ENCODE results near the gene TMEM72.

Gene TMEM72

DNA sequence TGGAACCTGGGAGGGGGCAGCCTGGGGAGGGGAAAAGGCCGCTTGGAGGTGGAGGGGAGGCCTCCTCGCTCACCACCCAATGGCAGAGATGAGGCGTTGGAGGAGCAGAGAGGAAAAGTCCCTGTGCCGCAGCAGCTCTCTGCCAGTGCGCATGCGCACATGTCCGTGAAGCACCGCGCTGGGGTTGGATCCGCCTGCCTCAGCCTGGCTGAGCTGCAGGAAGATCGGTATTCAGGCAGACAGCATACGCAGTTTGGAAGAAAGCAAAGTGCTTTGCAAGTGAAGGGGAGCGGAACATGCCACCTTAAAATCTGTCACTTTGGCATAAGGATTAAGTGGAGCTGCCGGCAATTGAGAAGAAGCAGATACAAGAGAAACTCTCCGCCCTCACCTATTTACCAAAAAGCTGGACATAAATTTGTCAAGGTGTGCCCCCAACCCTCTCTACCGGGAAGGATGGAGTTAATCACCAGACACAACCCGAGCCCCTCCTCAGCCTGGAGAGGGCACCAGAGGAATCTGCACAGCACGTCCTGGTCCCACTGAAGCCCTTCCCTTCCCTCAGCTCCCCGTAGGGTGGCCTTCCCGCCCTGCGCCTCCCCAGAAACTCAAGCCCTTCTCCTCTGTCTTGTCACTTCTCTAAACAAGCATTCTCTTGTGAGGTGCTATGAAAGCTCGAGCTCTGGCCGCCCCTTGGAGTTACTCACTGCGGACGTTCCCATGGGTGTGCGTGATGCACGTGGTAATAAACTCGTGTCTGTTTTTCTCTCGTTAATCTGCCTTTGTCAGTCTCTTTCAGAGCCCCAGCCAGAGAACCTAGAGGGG is 32.2 kb upstream of the TMEM72 start:
- no peak overlapping the region for H3K27ac ChIP-seq (ENCODE audit: low read length)
- H3K9me3 ChIP-seq (ENCODE audit: control insufficient read depth, low read depth, low read length): no peaks in the 10 kb centered on the region
- peaks cover 10% of the 10 kb centered on the region for H3K27me3 ChIP-seq (ENCODE audit: control insufficient read depth, insufficient read depth, low read length)
- H3K4me1 ChIP-seq (ENCODE audit: control insufficient read depth, low read depth, low read length): peaks cover 10% of the 10 kb centered on the region
- H3K9ac ChIP-seq (ENCODE audit: low read length): peak overlapping the region; percentile 51
- peak overlapping the region; percentile 60 for H3K4me3 ChIP-seq (ENCODE audit: low read length)
- H3K36me3 ChIP-seq (ENCODE audit: control insufficient read depth, low read depth, low read length): no peaks in the 10 kb centered on the region

DNA sequence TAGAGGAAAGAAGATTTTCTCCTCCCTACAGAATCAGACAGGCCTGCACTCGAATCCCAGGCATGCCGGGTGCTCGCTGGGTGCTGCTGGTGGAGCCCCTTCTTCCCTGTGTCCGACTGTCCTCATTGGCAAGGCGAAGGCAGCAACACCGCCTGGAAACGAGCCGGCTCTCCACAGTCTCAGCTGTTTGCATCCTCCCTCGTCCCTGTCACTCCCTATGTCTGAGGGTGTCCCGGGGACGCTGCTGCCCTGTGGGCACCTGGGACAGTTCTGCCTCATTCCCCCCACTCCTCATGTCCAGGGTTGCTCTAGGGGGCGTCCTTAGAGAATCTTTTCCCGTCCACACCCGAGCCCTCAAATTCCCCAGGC is 31.6 kb upstream of the TMEM72 start:
- Histone ChIP-seq H3K36me3 (ENCODE audit: control insufficient read depth, low read depth, low read length) (no peaks in the 10 kb centered on the region), H3K27ac (ENCODE audit: low read length) (no peak overlapping the region), H3K4me3 (ENCODE audit: low read length) (peak overlapping the region; percentile 60), H3K4me1 (ENCODE audit: control insufficient read depth, low read depth, low read length) (peaks cover 10% of the 10 kb centered on the region), H3K9ac (ENCODE audit: low read length) (peak overlapping the region; percentile 51), H3K27me3 (ENCODE audit: control insufficient read depth, insufficient read depth, low read length) (peaks cover 10% of the 10 kb centered on the region), H3K9me3 (ENCODE audit: control insufficient read depth, low read depth, low read length) (no peaks in the 10 kb centered on the region)

DNA sequence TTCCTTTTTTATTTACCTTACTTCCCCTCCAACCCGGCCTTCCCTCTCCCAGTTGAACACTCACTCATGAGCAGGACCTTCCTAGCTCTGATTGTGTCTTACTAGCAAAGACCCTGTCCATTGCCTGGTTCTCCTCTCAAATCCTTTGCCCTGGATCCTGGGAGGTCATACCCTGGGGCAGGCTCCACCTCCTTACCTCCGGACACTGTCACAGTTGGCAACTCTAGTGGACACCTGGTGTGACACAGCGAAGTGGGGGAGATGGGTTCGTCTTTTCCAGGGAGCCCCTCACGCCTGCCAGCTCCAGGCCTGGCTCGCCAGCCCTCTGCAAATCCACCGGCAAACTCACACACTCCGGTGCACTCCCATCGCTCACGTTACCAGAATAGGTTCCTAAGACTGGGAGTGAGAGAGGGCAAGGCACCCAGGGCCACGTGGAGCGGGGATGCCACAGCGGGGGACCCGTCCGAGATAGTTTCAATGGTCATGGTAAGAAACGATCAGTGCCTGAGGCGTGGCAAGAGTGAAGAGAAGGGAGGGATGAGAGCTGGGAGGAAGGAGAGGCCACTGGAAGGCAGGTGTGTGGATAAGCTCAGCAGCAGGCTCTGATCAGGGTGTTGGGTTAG is 30.9 kb upstream of the TMEM72 start:
- no peaks in the 10 kb centered on the region for H3K36me3 ChIP-seq (ENCODE audit: control insufficient read depth, low read depth, low read length)
- no peaks in the 10 kb centered on the region for H3K9me3 ChIP-seq (ENCODE audit: control insufficient read depth, low read depth, low read length)
- no peak overlapping the region for H3K4me3 ChIP-seq (ENCODE audit: low read length)
- peaks cover 10% of the 10 kb centered on the region for H3K27me3 ChIP-seq (ENCODE audit: control insufficient read depth, insufficient read depth, low read length)
- no peak overlapping the region for H3K9ac ChIP-seq (ENCODE audit: low read length)
- peaks cover 10% of the 10 kb centered on the region for H3K4me1 ChIP-seq (ENCODE audit: control insufficient read depth, low read depth, low read length)
- H3K27ac ChIP-seq (ENCODE audit: low read length): no peak overlapping the region

DNA sequence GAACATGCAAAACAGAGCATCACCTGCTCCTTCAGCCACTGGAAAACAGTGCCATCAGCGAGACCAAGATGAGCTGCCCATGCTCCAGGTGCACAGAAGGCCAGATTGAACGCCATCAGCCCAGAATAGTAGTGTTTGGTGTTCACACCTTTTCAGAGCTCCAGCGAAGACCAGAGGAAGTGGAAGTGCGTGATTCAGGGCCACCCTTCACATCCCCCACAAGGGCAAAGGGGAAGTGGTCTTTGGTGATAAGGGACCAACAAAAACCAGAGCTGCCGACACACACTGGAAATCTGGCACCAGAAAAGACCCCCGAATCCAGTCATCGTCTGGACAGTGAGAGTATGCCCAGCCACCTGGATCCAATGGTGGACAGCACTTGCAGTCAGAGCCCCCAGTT is 29.5 kb upstream of the TMEM72 start:
- peaks cover 10% of the 10 kb centered on the region for H3K27me3 ChIP-seq (ENCODE audit: control insufficient read depth, insufficient read depth, low read length)
- H3K9ac ChIP-seq (ENCODE audit: low read length): no peak overlapping the region
- H3K36me3 ChIP-seq (ENCODE audit: control insufficient read depth, low read depth, low read length): no peaks in the 10 kb centered on the region
- H3K4me1 ChIP-seq (ENCODE audit: control insufficient read depth, low read depth, low read length): peaks cover 10% of the 10 kb centered on the region
- H3K9me3 ChIP-seq (ENCODE audit: control insufficient read depth, low read depth, low read length): no peaks in the 10 kb centered on the region
- no peak overlapping the region for H3K4me3 ChIP-seq (ENCODE audit: low read length)
- H3K27ac ChIP-seq (ENCODE audit: low read length): no peak overlapping the region

DNA sequence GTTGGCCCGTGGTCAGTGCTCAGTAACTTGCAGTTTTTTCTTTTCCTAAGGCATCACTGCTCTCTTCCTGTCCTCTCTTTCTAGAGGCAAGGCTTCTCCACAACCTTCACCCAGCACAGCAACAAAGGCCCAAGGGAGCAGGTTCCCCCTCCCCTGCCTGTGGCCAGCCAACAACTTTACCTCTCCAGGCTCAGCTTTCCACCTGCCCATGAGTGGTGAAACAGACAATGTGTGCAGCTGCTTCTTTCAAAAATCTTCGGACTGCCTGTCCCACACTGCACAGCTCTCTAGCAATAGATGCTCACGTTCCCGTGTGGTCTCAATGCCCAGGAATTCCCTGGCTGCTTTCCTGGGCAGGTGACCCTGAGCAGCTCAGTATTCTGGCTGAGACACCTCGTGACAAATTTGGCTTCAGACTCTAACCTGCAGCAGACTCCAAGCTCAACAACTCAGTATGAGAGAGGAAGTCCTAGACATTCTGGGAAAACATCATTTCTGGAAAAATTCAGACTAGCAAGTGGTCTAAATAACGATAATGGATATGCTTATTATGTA is 28.9 kb upstream of the TMEM72 start:
- H3K4me3 ChIP-seq (ENCODE audit: low read length): no peak overlapping the region
- H3K4me1 ChIP-seq (ENCODE audit: control insufficient read depth, low read depth, low read length): peaks cover 10% of the 10 kb centered on the region
- H3K9ac ChIP-seq (ENCODE audit: low read length): no peak overlapping the region
- no peaks in the 10 kb centered on the region for H3K36me3 ChIP-seq (ENCODE audit: control insufficient read depth, low read depth, low read length)
- H3K27ac ChIP-seq (ENCODE audit: low read length): no peak overlapping the region
- H3K27me3 ChIP-seq (ENCODE audit: control insufficient read depth, insufficient read depth, low read length): peaks cover 10% of the 10 kb centered on the region
- no peaks in the 10 kb centered on the region for H3K9me3 ChIP-seq (ENCODE audit: control insufficient read depth, low read depth, low read length)

DNA sequence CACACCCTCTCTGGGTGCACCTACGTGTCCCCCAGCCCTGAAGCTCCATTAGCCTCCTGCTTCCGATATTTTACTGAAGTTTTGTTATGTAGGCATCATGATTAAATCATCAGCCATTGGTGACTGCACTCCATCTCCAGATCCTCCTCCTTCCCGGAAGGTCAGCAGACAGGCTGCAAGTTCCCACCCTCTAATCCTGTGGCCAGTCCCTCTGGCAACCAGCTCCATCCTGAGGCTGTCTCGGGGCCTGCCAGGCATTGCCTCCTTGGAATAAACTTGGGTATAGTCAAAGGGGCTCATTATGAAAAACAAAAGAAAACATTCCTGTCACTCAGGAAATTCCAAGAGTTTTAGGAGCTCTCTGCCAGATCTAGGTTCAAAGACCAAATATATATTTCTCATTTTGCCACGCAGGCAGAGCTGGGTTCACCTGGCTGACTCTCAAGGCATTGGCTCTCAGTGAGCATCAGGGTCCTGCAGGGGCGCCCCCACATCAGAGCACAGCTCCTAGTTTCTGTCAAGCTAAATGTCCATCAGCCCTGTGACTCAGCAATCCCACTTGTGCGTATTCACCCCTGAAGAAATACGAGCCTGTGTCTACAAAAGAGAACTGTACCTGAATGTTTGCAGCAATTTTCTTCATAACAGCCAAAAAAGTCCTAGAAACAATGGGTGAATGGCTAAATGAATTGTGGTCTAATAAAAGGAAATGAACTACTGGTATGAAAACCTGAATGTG is 27.4 kb upstream of the TMEM72 start:
- H3K4me3 ChIP-seq (ENCODE audit: low read length): no peak overlapping the region
- H3K9ac ChIP-seq (ENCODE audit: low read length): no peak overlapping the region
- peaks cover 10% of the 10 kb centered on the region for H3K4me1 ChIP-seq (ENCODE audit: control insufficient read depth, low read depth, low read length)
- H3K27ac ChIP-seq (ENCODE audit: low read length): no peak overlapping the region
- H3K27me3 ChIP-seq (ENCODE audit: control insufficient read depth, insufficient read depth, low read length): peaks cover 10% of the 10 kb centered on the region
- no peaks in the 10 kb centered on the region for H3K36me3 ChIP-seq (ENCODE audit: control insufficient read depth, low read depth, low read length)
- H3K9me3 ChIP-seq (ENCODE audit: control insufficient read depth, low read depth, low read length): no peaks in the 10 kb centered on the region

DNA sequence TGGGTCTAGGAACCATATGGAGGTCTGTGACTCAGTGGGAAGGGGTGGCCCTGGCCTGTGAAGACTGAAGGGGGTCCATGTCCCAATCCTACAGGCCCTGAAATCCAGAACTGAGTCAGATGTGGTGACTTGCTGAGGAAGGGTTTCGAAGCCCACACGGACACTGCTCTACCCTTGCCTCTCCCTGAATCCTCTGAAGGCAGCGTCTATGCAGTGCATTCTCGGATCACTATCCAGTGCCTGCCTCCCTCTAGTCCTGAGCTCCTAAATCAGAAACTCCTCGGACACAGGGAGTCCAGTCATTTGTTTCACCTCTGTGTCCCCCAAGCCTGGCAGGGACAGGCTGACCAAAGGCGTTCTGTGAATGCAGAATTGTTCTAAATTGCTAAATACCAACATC is 25.4 kb upstream of the TMEM72 start:
- Histone ChIP-seq H3K27ac (ENCODE audit: low read length) (no peak overlapping the region), H3K27me3 (ENCODE audit: control insufficient read depth, insufficient read depth, low read length) (no peaks in the 10 kb centered on the region), H3K4me3 (ENCODE audit: low read length) (no peak overlapping the region), H3K9ac (ENCODE audit: low read length) (no peak overlapping the region), H3K4me1 (ENCODE audit: control insufficient read depth, low read depth, low read length) (no peaks in the 10 kb centered on the region), H3K36me3 (ENCODE audit: control insufficient read depth, low read depth, low read length) (no peaks in the 10 kb centered on the region), H3K9me3 (ENCODE audit: control insufficient read depth, low read depth, low read length) (no peaks in the 10 kb centered on the region)

DNA sequence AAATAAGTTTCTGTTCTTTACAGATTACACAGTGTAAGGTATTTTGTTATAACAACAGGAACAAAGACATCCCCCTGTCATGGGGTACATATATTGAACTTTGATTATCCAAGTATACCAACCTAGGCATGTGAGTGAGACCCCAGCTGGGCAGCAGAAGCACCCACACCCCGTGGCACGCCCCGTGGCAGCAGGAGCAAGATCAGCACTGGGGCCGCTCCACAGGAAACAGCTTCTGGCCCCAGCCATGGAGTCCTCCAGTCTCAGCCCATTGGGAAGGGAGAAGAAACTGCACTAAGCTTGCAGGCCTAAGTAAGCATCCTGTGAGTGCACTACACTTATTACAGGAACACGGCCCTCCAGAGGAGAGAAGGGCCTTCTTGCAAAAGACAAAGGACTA is 24.2 kb upstream of the TMEM72 start:
- Histone ChIP-seq H3K9me3 (ENCODE audit: control insufficient read depth, low read depth, low read length) (no peaks in the 10 kb centered on the region), H3K4me1 (ENCODE audit: control insufficient read depth, low read depth, low read length) (no peaks in the 10 kb centered on the region), H3K27me3 (ENCODE audit: control insufficient read depth, insufficient read depth, low read length) (no peaks in the 10 kb centered on the region), H3K9ac (ENCODE audit: low read length) (no peak overlapping the region), H3K4me3 (ENCODE audit: low read length) (no peak overlapping the region), H3K36me3 (ENCODE audit: control insufficient read depth, low read depth, low read length) (no peaks in the 10 kb centered on the region), H3K27ac (ENCODE audit: low read length) (no peak overlapping the region)

DNA sequence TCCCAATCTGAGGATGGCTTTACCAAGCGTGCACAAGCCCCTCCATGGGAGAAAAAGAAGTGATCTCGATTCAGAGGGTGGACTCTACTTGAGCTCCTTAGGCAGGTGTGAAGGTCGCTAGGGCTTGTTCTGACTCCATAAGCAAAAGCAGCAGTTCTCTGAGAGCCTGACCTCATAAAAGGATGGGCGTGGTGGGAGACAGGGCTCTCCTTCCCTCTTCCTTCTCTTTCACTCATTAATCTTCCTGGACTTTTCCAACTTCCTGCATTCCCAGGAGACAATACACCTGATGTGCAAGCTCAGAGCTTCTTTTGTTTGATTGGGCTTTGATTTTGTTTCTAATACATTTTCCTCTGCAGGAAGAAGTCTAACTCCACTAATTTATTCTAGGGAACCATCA is 22.3 kb upstream of the TMEM72 start:
- no peaks in the 10 kb centered on the region for H3K4me1 ChIP-seq (ENCODE audit: control insufficient read depth, low read depth, low read length)
- no peaks in the 10 kb centered on the region for H3K9me3 ChIP-seq (ENCODE audit: control insufficient read depth, low read depth, low read length)
- no peak overlapping the region for H3K27ac ChIP-seq (ENCODE audit: low read length)
- H3K27me3 ChIP-seq (ENCODE audit: control insufficient read depth, insufficient read depth, low read length): no peaks in the 10 kb centered on the region
- no peaks in the 10 kb centered on the region for H3K36me3 ChIP-seq (ENCODE audit: control insufficient read depth, low read depth, low read length)
- H3K9ac ChIP-seq (ENCODE audit: low read length): no peak overlapping the region
- no peak overlapping the region for H3K4me3 ChIP-seq (ENCODE audit: low read length)

DNA sequence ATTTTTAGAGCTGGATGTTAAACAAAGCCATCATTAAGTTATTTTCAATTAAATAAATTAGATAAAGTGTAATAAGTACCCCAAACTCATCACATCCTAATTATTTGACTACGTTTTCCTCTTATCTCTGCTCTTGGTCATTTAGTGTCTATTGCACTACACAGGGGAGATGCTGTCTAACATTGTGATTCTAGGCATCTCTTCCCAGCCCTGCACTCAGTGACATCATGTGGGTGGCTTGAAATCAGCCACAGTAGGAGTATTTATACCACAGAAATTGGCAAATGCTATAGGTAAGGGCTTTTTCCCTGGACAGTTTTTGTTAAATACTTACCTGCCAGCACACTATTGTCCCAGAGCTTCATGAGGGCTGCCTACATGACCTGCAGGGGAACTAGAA is 21.3 kb upstream of the TMEM72 start:
- no peaks in the 10 kb centered on the region for H3K9me3 ChIP-seq (ENCODE audit: control insufficient read depth, low read depth, low read length)
- no peak overlapping the region for H3K9ac ChIP-seq (ENCODE audit: low read length)
- H3K4me3 ChIP-seq (ENCODE audit: low read length): no peak overlapping the region
- H3K27me3 ChIP-seq (ENCODE audit: control insufficient read depth, insufficient read depth, low read length): no peaks in the 10 kb centered on the region
- H3K27ac ChIP-seq (ENCODE audit: low read length): no peak overlapping the region
- H3K4me1 ChIP-seq (ENCODE audit: control insufficient read depth, low read depth, low read length): no peaks in the 10 kb centered on the region
- no peaks in the 10 kb centered on the region for H3K36me3 ChIP-seq (ENCODE audit: control insufficient read depth, low read depth, low read length)

DNA sequence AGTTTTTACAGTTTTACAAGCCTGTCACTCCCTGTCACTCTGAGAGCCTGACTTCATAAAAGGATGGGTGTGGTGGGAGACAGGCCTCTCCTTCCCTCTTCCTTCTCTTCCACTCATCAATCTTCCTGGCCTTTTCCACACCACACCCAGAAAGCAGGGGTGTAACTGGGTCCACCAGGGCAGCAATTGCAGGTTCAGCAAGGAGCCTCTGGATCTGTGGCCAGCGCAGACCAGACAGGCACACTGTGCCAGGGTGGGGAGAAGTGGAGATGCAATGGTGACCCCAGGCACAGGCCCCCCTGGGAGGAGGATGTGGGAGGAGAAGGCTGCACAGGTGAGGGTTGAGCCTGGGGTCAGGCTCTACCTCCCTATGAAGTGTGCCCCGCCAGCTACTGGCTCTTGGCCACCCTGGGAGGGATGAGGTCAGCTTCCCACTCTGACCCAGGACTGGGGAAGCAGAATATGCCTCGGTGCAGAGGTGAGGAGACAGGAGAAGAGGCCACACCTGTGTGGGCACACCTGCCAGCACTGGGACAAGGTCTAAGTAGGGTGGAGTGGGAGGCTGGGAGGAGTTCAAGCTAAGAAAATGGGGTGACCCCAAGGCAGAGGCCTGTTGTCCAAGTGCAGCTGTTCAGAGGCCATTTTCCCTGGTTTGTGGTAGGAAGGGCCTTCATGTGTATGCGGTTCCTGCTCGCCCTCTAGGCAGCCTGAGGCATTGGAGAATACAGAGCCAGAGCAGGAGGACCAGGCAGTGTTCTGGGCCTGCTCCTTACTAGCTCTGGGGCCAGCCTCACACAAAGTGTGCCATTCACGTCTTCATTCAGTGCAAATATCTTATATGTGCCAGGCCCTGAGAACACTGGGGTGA is 20.2 kb upstream of the TMEM72 start:
- Histone ChIP-seq H3K4me3 (ENCODE audit: low read length) (no peak overlapping the region), H3K4me1 (ENCODE audit: control insufficient read depth, low read depth, low read length) (no peaks in the 10 kb centered on the region), H3K9me3 (ENCODE audit: control insufficient read depth, low read depth, low read length) (no peaks in the 10 kb centered on the region), H3K27ac (ENCODE audit: low read length) (no peak overlapping the region), H3K36me3 (ENCODE audit: control insufficient read depth, low read depth, low read length) (no peaks in the 10 kb centered on the region), H3K27me3 (ENCODE audit: control insufficient read depth, insufficient read depth, low read length) (no peaks in the 10 kb centered on the region), H3K9ac (ENCODE audit: low read length) (no peak overlapping the region)

All from iPS-18a (cell line).